ENCODE data around the gene SIX3.

GRCh38 chr2:44972771-44973535, 31.5 kb downstream of the SIX3 start:
- TF ChIP-seq CTCF (IDR thresholded peaks at IDR 0.05): no peak
- TF ChIP-seq POLR2A (IDR thresholded peaks at IDR 0.05): no peak
